Neutrophil (primary cell): ENCODE results near the gene KBTBD3.

Experiments used
- H3K27ac ChIP-seq: fragments of 200-600 bp; sonication (generic); 2 replicates; pipeline ENCODE4 v1.5.1; 2016; ENCODE audit warnings: mild to moderate bottlenecking, moderate library complexity
- H3K27me3 ChIP-seq: fragments of 200-600 bp; sonication (generic); 2 replicates; pipeline ENCODE4 v1.6.0; 2016; ENCODE audit warnings: mild to moderate bottlenecking
- H3K36me3 ChIP-seq: fragments of 200-600 bp; sonication (generic); 2 replicates; pipeline ENCODE4 v1.5.1; 2017
- H3K4me1 ChIP-seq, 2 experiments: fragments of 200-600 bp in 1 of 2; sonication (generic) in 1 of 2; 1 replicate in 1 of 2; 2 replicates in 1 of 2; pipeline versions ENCODE4 v1.5.1 to v1.6.1; 2013 to 2016; ENCODE audit warnings: low read depth in 1 of 2, low read length in 1 of 2, mild to moderate bottlenecking in 1 of 2, moderate library complexity in 1 of 2; ENCODE audit not compliant: control insufficient read depth in 1 of 2, insufficient read depth in 1 of 2
- H3K4me3 ChIP-seq, 2 experiments: fragments of 200-600 bp in 1 of 2; sonication (generic) in 1 of 2; 1 replicate in 1 of 2; 2 replicates in 1 of 2; pipeline ENCODE4 v1.5.1; 2013 to 2016; ENCODE audit warnings: low read depth in 1 of 2, low read length in 1 of 2, mild to moderate bottlenecking in 1 of 2, moderate library complexity in 1 of 2
- H3K9me3 ChIP-seq: fragments of 200-600 bp; sonication (generic); 2 replicates; pipeline ENCODE4 v1.5.1; 2016
- TF ChIP-seq, protein P1 (sequence below): fragments of 200-600 bp; sonication (generic); IDR thresholded peaks from 2 replicates; pipeline ENCODE4 v1.5.1; 2016; ENCODE audit warnings: antibody characterized with exemption

The KBTBD3 gene

DNA sequence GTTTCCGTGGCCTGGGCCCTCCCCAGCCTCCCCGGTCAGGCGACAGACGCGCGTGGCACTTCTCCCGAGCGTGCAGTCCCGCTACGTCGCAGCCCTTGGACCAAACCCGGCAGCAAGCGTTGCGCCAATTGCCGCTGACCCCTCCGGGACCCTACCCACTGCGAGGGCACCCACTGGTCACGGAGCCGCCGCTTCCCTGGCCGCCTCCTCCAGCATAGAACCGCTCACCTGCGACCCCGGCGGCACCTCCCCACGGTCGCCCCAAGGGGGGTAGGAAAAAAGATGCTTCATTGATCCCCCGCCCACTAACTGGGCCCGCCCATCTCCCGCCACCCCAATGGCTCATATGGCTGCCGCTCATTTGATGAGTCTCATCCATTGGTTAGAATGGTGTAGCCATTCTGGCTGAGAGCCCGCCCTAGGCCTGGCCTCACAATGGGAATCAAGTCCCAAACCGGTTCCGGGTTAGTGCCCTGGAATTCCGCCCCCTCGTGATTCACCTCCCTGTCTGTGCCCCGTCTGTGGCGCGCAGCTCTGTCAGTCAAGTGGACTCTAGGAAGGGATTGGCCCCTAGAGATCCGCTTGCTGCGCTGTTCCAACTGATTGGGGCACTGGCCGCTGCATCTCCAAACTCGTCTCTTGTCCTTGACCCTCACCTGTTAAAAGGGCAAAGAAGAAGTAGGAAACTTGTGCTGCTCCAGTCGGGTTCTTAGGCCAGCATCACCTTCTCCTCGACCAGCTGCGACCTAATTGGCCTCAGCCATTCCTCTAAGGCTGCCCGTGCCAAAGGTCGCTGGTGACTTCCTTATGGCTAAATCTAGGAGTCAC lies 55.0 kb downstream of the KBTBD3 start, which contains the start of gene MSANTD4:
Gene MSANTD4, minus strand, starts transcription at position 274 of the 828 bp plus-strand sequence. CDS start 11,323 bp downstream, outside the sequence.
- H3K4me3 ChIP-seq = peak within 1 kb of the TSS; percentile 64 to 92
- peaks cover 7 to 17% of the 10 kb centered on the region in 2 experiments for H3K4me1 ChIP-seq
- no peaks in the 10 kb centered on the region for H3K9me3 ChIP-seq
- no peaks in the 10 kb centered on the region for H3K27me3 ChIP-seq
- peak within 1 kb of the TSS; percentile 78 for H3K27ac ChIP-seq
- TF ChIP-seq, protein P1, sequence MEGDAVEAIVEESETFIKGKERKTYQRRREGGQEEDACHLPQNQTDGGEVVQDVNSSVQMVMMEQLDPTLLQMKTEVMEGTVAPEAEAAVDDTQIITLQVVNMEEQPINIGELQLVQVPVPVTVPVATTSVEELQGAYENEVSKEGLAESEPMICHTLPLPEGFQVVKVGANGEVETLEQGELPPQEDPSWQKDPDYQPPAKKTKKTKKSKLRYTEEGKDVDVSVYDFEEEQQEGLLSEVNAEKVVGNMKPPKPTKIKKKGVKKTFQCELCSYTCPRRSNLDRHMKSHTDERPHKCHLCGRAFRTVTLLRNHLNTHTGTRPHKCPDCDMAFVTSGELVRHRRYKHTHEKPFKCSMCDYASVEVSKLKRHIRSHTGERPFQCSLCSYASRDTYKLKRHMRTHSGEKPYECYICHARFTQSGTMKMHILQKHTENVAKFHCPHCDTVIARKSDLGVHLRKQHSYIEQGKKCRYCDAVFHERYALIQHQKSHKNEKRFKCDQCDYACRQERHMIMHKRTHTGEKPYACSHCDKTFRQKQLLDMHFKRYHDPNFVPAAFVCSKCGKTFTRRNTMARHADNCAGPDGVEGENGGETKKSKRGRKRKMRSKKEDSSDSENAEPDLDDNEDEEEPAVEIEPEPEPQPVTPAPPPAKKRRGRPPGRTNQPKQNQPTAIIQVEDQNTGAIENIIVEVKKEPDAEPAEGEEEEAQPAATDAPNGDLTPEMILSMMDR = peak; percentile 46
- H3K36me3 ChIP-seq = no peaks in the 10 kb centered on the region

DNA sequence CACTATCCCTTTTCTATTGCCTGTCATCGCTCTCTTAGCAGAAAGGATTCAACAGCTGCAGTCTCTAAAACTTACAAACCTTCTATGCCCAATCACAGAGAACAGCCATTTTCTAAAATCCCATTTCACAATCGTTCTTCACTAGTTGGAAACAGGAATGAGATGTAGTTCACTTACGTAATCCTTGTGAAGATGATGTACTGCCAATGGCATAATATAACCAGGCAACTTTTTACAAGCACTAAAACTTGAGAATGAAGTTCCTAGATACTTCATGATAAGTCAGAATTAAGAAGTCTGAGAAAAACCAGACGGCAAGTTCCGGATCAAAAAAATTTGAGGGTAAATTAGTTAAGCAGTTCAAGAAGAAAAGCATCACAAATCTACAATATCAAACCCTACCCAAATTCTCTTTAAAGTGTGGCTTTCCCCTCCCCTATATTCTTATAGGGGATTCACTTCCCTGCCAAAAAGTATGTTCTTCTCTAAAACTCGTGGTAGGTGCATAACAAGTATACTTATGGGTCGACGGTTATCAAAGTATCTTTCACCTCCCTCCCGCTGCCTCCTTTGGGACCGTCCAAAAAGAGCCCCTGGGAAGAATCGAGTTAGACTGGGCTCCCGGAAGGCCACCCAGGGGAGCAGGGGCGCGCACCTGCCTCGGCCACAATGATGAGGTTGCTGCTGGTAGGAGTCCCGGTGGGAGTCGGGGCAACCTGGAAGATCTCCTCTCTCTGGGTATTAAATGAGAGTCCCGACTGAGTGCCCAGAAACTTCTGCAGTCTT lies 55.8 kb downstream of the KBTBD3 start:
- Histone ChIP-seq H3K4me3 (peak overlapping the region; percentile 64 to 92), H3K36me3 (no peaks in the 10 kb centered on the region), H3K4me1 (peaks cover 7 to 17% of the 10 kb centered on the region in 2 experiments), H3K9me3 (no peaks in the 10 kb centered on the region), H3K27ac (peak overlapping the region; percentile 78), H3K27me3 (no peaks in the 10 kb centered on the region)
- TF ChIP-seq, protein P1 = no peak

DNA sequence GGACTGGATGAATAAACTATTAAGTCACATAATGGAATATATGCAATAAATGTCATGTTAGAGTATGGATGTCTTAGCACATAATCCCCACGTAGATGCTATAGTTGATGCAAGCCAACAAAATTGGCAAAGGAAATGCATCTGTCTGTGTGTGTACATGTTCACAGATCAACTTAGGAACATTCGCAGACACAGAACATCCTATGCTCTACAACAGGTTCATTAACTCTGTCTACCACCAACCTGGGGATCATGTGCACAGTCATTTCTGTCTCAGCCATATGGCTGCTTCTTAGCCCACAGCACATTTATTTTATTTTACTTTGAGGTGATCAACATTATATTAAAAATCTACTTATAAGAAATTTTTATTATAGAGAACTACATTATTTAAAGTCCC lies 60.1 kb downstream of the KBTBD3 start:
- no peak overlapping the region for H3K4me3 ChIP-seq
- no peaks in the 10 kb centered on the region for H3K36me3 ChIP-seq
- no peaks in the 10 kb centered on the region for H3K9me3 ChIP-seq
- H3K27me3 ChIP-seq = no peaks in the 10 kb centered on the region
- no peak overlapping the region for H3K27ac ChIP-seq
- TF ChIP-seq, protein P1 = no peak
- H3K4me1 ChIP-seq = peaks cover 7 to 8% of the 10 kb centered on the region in 2 experiments

DNA sequence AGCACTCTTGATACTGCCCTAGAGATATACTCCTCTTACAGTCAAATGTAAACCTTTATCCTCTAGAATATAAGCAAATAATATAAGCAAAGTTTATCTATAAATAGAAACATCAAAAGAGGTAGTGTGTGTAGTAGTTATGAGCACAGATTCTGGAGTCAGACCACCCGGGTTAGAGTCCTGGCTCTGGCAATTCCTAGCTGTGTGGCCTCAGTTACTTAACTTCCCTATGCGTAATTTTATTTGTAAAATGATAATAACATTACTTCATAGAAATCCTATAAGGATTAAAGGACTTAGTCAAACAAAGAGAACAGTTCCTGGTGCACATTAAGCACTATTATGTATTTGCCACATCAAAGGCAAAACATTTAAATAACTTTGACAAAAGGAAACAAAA lies 62.1 kb downstream of the KBTBD3 start:
- no peak overlapping the region for H3K4me3 ChIP-seq
- H3K27ac ChIP-seq = no peak overlapping the region

DNA sequence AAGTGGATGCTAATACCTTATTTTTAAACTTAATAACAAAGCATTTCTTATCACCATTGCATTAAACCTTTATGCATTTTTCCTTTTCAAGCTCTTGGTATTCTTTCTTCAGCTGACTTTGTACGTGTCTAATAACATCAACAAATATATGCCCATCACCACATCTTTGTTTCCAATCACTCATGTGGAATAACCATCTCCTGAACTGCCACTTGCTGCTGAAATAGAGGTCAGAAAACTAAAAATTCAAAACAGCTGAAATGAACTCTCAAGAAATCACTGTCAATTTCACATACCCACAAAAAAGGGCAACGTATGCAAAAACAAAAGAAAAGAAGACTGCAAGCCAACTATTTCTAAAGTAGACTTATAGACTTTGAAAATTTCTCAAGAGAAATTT lies 62.5 kb downstream of the KBTBD3 start:
- Histone ChIP-seq H3K4me3 (no peak overlapping the region), H3K4me1 (no peaks in the 10 kb centered on the region), H3K27me3 (no peaks in the 10 kb centered on the region), H3K9me3 (no peaks in the 10 kb centered on the region), H3K36me3 (peaks cover 10% of the 10 kb centered on the region), H3K27ac (no peak overlapping the region)
- TF ChIP-seq, protein P1 = no peak

More for the DNA sequence above, 62.1 kb downstream of the KBTBD3 start:
- TF ChIP-seq, protein P1 = no peak
- Histone ChIP-seq H3K36me3 (peaks cover 7% of the 10 kb centered on the region), H3K27me3 (no peaks in the 10 kb centered on the region), H3K4me1 (no peaks in the 10 kb centered on the region), H3K9me3 (no peaks in the 10 kb centered on the region)
